Thoracic aorta (tissue), 2 donors: ENCODE results near the gene PCDH9. TPM values are rescaled to one million over a fixed set of nuclear protein-coding genes. Genes with fewer than 3 reads are reported as not detected.

Source experiments
- ATAC-seq: fragments of 150-250 bp; one replicate; pipeline ENCODE4 v1.8.0; 2017; ENCODE audit warnings: low read depth; ENCODE audit not compliant: insufficient number of reproducible peaks, low FRiP score
- DNase-seq: peaks from one replicate; pipeline ENCODE4 v3.0.0-alpha.2; 2020; ENCODE audit warnings: low spot score
- H3K27ac ChIP-seq, 2 donors: fragments of 200-600 bp; sonication (generic); 1 replicate in 1 of 2; 2 replicates in 1 of 2; pipeline ENCODE4 v1.5.1; 2016; ENCODE audit warnings: mild to moderate bottlenecking in 2 of 2, moderate library complexity in 2 of 2
- H3K27me3 ChIP-seq: fragments of 200-600 bp; sonication (generic); replicated peaks from 2 replicates; pipeline ENCODE4 v1.6.0; 2016; ENCODE audit warnings: mild to moderate bottlenecking; ENCODE audit not compliant: insufficient read depth
- H3K36me3 ChIP-seq: fragments of 200-600 bp; sonication (generic); one replicate; pipeline ENCODE4 v1.5.1; 2016
- H3K4me1 ChIP-seq, 2 donors: fragments of 200-600 bp; sonication (generic); 1 replicate in 1 of 2; 2 replicates in 1 of 2; pipeline versions ENCODE4 v1.5.1 to v1.6.0; 2016; ENCODE audit warnings: low read depth in 2 of 2, mild to moderate bottlenecking in 1 of 2; ENCODE audit not compliant: control insufficient read depth in 1 of 2
- H3K4me3 ChIP-seq: fragments of 200-600 bp; sonication (generic); 2 replicates; pipeline ENCODE4 v1.5.1; 2016; ENCODE audit warnings: mild to moderate bottlenecking
- H3K9me3 ChIP-seq: fragments of 200-600 bp; sonication (generic); 2 replicates; pipeline ENCODE4 v1.5.1; 2016
- CTCF ChIP-seq: fragments of 200-600 bp; sonication (generic); IDR thresholded peaks from one replicate; pipeline ENCODE4 v1.5.1; 2019; ENCODE audit warnings: antibody characterized with exemption
- total RNA-seq, 2 donors: library from RNA; depleted of rRNA; stranded (reverse); fragments of >200 nt; gene quantifications; one replicate each; pipeline versions ENCODE4 v1.1.0 to v1.2.3, GENCODE V29; 2016

PCDH9 gene
- total RNA-seq, 2 donors from 2014 or later, result 12.3 to 15.3 TPM

GRCh38 chr13:66560991-66561390 lies 669.1 kb downstream of the PCDH9 start:
- ATAC-seq (no peak), DNase-seq (no peak)
- no peaks in the 10 kb centered on the region for H3K9me3 ChIP-seq
- no peaks in the 10 kb centered on the region for H3K36me3 ChIP-seq
- no peak overlapping the region for H3K4me3 ChIP-seq
- H3K27ac ChIP-seq, result no peak overlapping the region
- H3K27me3 ChIP-seq, result no peaks in the 10 kb centered on the region
- TF ChIP-seq CTCF, result no peak
- no peaks in the 10 kb centered on the region for H3K4me1 ChIP-seq

GRCh38 chr13:66560189-66560588 lies 669.9 kb downstream of the PCDH9 start:
- H3K27ac ChIP-seq, result no peak overlapping the region
- no peak for ATAC-seq
- no peak for TF ChIP-seq CTCF

GRCh38 chr13:66559093-66559492 lies 671.0 kb downstream of the PCDH9 start:
- H3K27ac ChIP-seq, result no peak overlapping the region
- no peak for TF ChIP-seq CTCF

More at GRCh38 chr13:66560189-66560588, 669.9 kb downstream of the PCDH9 start:
- no peak overlapping the region for H3K4me3 ChIP-seq
- H3K27me3 ChIP-seq, result no peaks in the 10 kb centered on the region
- no peaks in the 10 kb centered on the region for H3K9me3 ChIP-seq
- H3K4me1 ChIP-seq, result no peaks in the 10 kb centered on the region
- no peak for DNase-seq
- H3K36me3 ChIP-seq, result no peaks in the 10 kb centered on the region

GRCh38 chr13:66558506-66558905 lies 671.6 kb downstream of the PCDH9 start:
- H3K27me3 ChIP-seq, result no peaks in the 10 kb centered on the region
- DNase-seq (no peak), ATAC-seq (no peak)
- H3K4me3 ChIP-seq, result no peak overlapping the region
- TF ChIP-seq CTCF, result no peak
- H3K9me3 ChIP-seq, result no peaks in the 10 kb centered on the region
- no peaks in the 10 kb centered on the region for H3K4me1 ChIP-seq
- H3K36me3 ChIP-seq, result no peaks in the 10 kb centered on the region
- H3K27ac ChIP-seq, result no peak overlapping the region

More at GRCh38 chr13:66559093-66559492, 671.0 kb downstream of the PCDH9 start:
- Histone ChIP-seq H3K36me3 (no peaks in the 10 kb centered on the region), H3K27me3 (no peaks in the 10 kb centered on the region), H3K4me1 (no peaks in the 10 kb centered on the region), H3K9me3 (no peaks in the 10 kb centered on the region), H3K4me3 (no peak overlapping the region)
- ATAC-seq, result no peak
- DNase-seq, result no peak

GRCh38 chr13:66557357-66557756 lies 672.8 kb downstream of the PCDH9 start:
- TF ChIP-seq CTCF, result no peak
- no peak for ATAC-seq
- no peak for DNase-seq
- H3K9me3 ChIP-seq, result no peaks in the 10 kb centered on the region
- H3K27me3 ChIP-seq, result no peaks in the 10 kb centered on the region
- H3K36me3 ChIP-seq, result no peaks in the 10 kb centered on the region
- H3K27ac ChIP-seq, result no peak overlapping the region
- no peak overlapping the region for H3K4me3 ChIP-seq
- no peaks in the 10 kb centered on the region for H3K4me1 ChIP-seq
